GM21423 (cell line): ENCODE measurements around the gene CATSPERZ.

Source experiments
- ATAC-seq: cut with Tn5 transposase; IDR thresholded peaks from one replicate; pipeline ENCODE4 v1.9.1; 2021; ENCODE audit warnings: mild to moderate bottlenecking, moderate library complexity; ENCODE audit not compliant: unreplicated experiment

Gene CATSPERZ

GRCh38 chr11:64284048-64284961 is 15.9 kb upstream of the CATSPERZ start, which contains the start of gene BAD:
Gene BAD (minus strand): TSS chr11:64284665. CDS start chr11:64284368, 297 bp downstream.
- peak; percentile 68 for ATAC-seq

- ATAC-seq: peak; percentile 56
Observed at GRCh38 chr11:64284962-64285884, 14.9 kb upstream of the CATSPERZ start, which contains the start of gene GPR137. Gene GPR137 (plus strand): TSS chr11:64285848. CDS start chr11:64286525, 677 bp downstream.

GRCh38 chr11:64285885-64286800 is 14.0 kb upstream of the CATSPERZ start:
- ATAC-seq: peak; percentile 0

- ATAC-seq: no peak
Observed at GRCh38 chr11:64286801-64287159, 13.4 kb upstream of the CATSPERZ start.

DNA sequence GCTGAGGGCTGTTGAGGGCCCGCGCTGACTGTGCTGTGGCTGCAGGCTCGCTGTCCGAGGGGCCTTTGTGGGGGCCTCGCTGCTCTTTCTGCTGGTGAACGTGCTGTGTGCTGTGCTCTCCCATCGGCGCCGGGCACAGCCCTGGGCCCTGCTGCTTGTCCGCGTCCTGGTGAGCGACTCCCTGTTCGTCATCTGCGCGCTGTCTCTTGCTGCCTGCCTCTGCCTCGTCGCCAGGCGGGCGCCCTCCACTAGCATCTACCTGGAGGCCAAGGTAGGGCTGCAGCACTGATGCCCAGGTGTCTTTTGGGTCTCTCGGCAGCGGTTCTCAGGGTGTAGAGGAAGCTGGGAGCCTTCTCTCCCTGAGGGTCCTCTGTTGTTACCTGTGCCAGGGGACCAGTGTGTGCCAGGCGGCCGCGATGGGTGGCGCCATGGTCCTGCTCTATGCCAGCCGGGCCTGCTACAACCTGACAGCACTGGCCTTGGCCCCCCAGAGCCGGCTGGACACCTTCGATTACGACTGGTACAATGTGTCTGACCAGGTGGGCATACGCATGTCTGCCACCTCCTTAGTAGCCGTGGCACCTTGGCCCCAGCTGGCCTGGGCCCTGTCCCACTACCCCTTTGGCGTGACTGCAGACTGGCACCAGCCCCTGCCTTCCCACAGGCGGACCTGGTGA is 12.3 kb upstream of the CATSPERZ start:
- no peak for ATAC-seq

DNA sequence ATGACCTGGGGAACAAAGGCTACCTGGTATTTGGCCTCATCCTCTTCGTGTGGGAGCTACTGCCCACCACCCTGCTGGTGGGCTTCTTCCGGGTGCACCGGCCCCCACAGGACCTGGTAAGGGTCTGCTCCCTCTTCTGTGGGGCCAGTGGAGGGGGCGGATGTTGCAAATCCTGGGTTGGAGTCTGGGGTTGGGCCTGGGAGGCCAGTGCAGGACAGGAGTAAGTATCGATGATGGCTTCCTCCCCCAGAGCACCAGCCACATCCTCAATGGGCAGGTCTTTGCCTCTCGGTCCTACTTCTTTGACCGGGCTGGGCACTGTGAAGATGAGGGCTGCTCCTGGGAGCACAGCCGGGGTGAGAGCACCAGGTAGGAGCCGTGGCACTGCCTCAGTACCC is 11.8 kb upstream of the CATSPERZ start:
- no peak for ATAC-seq

- no peak for ATAC-seq
Observed at GRCh38 chr11:64289002-64289564, 11.1 kb upstream of the CATSPERZ start.

DNA sequence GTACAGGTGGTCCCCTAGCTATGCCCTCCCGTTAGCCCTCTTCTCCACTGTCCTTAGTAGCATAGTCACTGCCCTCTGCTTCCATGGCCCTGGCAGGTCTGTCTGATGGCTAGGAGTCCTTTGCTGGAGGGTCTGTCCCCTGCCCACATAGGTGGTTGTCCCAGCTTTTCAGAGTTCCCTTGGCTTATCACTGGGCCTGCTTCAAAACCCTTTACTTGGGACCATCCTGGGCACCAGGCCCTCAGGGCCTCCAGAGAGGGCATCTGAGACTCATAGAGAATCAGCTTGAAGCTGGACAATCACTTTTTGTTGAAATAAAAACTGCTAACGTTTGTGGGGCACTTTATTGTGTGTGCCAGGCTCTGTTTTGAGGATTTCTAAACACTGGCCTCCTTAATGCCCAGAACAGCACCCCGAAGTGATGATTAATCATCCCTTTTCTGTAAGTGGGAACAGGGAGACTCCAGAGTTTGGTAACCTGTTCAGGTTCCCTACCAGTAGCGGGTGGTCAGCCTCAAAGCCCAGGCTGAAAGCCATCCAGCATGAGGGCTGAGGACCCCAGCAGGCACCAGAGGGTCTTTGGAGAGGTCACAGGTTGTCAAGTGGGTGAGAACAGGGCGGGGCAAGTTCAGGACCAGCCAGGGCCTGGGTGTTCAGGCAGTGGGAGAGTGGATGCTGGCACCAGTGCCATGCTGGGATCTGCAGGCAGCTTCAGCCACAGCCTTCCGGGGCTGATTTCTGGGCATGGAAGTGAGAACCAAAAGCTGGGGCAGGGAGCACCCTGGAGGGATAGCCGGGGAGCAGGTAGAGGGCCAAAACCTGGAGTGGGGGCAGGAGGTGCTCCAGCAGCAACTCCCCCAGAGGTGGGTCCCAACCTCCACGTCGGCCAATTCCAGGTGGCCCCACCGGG is 9.6 kb upstream of the CATSPERZ start:
- no peak for ATAC-seq

DNA sequence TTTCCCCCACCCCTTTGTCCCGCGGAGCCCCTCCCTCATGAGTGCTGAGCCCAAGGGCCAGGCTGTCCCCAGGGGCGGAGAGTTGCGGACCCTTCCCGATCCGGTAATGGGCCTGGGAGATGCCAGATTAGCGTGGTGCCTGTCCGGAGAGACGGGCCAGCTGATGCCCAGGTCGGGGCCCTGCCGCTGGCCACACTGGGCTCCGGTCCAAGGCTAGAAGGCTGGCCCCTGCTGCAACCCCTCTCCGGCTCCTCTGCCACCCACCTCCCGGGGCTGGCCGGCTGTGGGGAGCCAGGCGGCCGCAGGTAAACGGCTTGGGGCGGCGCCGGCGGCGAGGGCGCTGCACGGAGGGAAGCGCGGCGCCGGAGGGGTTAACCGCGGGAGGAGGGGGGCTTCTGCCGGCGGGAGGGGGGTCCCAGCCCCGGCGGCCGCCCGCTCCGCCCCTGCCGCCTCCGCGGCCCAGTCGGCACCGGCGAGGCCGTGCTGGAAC is 8.9 kb upstream of the CATSPERZ start, which contains the start of gene KCNK4:
TSS of gene KCNK4 (plus strand) at position 41 of the 490 bp plus-strand sequence. CDS start 1,717 bp downstream, outside the sequence.
- no peak for ATAC-seq

DNA sequence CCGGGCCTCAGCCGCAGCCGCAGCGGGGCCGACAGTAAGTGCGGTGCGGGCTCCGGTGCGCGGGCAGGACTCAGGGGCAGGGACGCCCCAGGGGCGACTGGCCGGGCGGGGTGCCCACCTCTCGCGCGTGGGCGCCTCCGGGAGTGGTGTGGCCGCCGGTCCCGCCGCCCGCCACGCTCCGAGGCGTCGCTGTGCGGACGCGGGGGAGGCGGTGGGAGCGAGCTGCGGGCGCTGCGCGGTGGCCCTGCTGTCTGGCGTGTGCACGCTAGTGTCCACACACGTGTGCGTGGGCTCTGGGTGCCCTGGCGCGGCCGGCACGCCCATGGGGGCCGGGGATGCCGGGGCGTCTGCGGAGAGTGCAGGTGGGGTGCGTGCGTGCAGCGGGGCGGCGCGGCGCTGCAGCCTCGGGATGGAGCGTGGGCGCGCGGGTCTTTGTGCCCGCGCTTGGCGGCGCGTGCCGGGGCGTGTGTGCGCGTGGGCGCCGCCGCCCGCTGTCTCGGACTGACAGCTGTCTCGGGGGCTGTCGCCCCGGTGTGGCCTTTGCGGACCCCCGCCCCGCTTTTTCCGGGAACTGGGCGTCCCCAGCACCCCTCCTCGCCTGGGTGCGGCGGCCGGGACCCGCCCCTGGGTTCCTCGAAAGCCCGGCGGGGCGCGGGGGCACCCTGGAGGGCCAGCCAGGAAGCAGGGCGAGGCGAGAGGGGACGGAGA is 8.3 kb upstream of the CATSPERZ start:
- no peak for ATAC-seq

GRCh38 chr11:64292460-64293254 is 7.5 kb upstream of the CATSPERZ start:
- ATAC-seq: no peak

GRCh38 chr11:64294774-64295173 is 5.4 kb upstream of the CATSPERZ start:
- no peak for ATAC-seq

DNA sequence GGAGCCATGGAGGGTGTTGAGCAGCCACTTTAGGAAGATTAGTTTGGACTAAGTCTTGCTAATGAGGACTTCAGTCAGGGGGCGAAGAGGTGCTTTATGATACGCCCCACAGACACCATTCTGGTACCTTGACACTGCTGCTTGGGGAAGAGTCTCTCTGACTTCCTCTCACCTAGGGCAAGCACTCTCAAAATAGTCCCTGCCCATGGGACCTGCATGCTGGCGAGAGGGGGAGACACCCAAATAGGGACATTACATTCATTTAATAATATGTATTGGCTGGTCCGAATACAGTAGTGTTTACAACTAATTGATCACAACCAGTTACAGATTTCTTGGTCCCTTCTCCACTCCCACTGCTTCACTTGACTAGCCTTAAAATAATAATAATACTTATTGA is 4.4 kb upstream of the CATSPERZ start:
- ATAC-seq: no peak

DNA sequence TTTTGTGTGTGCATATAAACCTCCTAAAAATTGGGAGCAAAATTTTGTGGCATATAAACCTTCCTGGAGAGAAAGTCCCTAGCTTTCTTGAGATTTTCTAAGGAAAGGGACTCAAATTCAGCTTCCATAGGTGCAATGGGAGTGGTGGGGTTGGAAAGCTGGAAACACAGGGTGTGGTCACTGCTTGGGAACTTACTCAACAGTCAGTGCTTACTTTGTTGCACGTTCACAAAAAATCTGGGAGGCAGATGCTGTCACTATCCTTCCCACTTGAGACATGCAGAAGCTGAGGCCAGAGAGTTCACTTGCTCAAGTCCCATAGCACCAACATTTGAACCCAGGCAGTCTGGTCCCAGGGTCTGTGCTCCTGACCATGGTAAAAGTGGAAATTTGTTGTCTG is 3.9 kb upstream of the CATSPERZ start:
- no peak for ATAC-seq

DNA sequence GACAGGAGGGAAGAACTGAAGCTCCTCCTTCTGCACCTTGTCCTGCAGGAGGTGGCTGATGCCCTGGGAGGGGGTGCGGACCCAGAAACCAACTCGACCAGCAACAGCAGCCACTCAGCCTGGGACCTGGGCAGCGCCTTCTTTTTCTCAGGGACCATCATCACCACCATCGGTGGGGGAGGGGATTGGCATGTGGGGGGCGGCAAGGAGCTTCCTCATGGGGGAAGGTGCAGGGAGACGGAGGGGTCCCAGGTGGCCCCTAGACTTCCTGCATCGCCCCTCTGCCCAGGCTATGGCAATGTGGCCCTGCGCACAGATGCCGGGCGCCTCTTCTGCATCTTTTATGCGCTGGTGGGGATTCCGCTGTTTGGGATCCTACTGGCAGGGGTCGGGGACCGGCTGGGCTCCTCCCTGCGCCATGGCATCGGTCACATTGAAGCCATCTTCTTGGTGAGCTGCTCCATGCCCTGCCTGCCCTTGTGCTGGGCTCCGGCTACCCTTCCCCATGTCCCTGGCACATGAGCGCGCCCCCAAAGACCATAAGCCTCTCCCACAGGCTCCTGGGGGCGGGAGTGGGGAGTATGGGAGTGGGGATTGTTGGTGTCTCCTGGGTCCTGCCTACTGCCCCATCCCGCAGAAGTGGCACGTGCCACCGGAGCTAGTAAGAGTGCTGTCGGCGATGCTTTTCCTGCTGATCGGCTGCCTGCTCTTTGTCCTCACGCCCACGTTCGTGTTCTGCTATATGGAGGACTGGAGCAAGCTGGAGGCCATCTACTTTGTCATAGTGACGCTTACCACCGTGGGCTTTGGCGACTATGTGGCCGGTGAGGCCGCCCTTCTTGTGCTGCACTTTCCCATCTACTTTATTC is 3.1 kb upstream of the CATSPERZ start:
- no peak for ATAC-seq
